GM19438 (cell line): ENCODE results near the gene GNRHR.
"Not testable (repeated sequence)": the region's sequence is repeated elsewhere in the genome, so short reads cannot be mapped to it uniquely, and the experiment has no call there.

Experiments
- ATAC-seq: cut with Tn5 transposase; IDR thresholded peaks from one replicate; pipeline ENCODE4 v1.9.1; 2021; ENCODE audit warnings: low read depth; ENCODE audit not compliant: unreplicated experiment

The GNRHR gene

DNA sequence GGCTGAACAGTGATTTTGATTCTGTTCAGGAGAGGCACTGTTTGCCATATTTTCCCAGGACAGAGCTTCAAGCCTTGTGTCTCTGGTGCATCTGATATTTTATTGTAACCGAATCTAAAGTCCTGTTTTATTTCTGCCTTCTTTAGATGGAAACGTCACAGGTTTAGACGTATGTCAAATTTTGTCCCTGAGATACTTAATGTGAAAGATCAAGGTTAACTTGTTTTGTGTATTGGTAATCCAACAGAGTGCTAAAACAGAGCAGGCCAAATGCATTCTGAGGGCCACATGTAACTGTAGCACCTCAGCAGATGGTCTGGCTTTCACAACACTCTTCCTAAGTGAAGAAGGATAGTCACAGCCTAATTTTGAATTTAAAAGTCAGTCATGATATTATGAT, at the start of gene GNRHR:
Gene GNRHR (minus strand): TSS at position 101 of the 400 bp plus-strand sequence. CDS start 53 bp downstream, at position 48.
- no peak for ATAC-seq

DNA sequence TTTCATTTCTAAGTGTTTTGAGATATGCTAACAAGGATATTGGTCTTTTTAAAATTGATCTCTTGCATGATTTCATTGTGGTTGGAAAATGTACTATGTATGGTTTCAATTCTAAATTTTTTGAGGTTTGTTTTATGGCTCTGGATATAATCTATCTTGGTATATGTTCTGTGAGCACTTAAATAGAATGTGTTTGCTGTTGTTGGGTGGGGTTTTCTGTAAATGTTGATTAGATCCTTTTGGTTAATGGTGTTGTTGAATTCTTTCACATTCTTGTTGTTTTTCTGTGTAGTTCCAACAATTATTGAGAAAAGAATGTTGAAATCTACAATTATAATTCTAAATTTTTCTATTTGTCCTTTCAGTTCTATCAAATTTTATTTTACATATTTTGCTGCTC, 42.6 kb upstream of the GNRHR start:
- no peak for ATAC-seq

DNA sequence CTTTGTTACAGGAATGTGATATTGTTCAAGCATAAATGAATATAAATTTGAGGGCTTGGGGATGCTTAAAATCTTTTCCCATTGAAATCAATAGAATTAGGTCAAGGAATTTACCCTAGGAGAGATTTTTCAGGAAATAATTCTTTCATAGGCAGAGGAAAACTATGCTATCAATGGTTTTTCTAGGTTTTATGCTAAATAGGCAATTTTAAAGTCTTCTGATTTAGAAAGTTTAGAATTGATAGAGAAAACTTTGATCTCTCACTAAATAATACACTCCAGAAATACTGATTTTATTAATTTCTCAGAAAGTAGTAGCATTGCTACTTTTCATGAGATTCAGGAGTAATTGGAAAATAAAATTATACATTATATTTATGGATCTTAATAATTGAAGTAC, 36.5 kb upstream of the GNRHR start:
- no peak for ATAC-seq

GRCh38 chr4:67787311-67787710, 33.1 kb upstream of the GNRHR start:
- no peak for ATAC-seq

GRCh38 chr4:67785528-67785927, 31.3 kb upstream of the GNRHR start:
- ATAC-seq, result no peak

- no peak for ATAC-seq
These were observed 25.4 kb upstream of the GNRHR start for GRCh38 chr4:67779631-67780030.

GRCh38 chr4:67776746-67777145, 22.6 kb upstream of the GNRHR start:
- no peak for ATAC-seq

DNA sequence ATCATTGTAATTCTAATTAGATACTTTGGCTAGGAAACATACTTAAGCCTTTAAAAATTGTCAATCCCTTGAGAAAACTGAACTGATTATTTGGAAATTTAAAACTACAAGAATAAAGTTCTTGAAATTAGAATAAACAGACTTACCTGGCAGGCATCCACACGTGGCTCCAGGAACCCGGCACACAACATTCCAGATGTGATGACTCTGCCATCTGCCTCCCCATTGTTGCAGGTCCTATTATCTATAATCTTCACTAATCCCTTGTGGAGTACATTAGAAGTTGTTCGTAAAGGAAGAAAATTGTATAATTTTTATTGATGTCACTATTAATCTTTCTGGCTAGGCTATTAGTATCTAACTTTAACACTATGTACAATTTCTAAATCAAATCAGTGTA, 16.2 kb upstream of the GNRHR start:
- no peak for ATAC-seq

- ATAC-seq, result no peak
These were observed 11.7 kb upstream of the GNRHR start for GRCh38 chr4:67765928-67766327.

DNA sequence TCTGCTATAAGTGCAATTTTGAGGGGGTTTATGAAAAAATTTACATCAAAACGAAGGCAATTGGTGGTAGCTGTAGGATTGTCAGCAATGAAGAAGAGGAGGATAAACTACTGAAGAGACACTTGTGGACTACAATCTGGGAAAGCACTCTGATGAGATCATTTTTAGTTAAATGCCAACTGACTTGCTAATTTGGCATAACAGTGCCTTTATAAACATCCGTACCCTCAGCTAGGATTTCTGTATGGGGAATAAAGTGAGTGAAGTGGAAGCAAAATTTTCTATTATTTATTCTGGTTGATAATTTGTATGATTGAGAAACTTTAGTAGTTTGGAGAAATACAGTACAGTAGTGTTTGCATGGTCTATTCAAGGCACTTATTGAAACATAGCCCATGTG, 11.2 kb upstream of the GNRHR start:
- no peak for ATAC-seq

GRCh38 chr4:67764183-67764582, 10.0 kb upstream of the GNRHR start:
- ATAC-seq, result no peak

DNA sequence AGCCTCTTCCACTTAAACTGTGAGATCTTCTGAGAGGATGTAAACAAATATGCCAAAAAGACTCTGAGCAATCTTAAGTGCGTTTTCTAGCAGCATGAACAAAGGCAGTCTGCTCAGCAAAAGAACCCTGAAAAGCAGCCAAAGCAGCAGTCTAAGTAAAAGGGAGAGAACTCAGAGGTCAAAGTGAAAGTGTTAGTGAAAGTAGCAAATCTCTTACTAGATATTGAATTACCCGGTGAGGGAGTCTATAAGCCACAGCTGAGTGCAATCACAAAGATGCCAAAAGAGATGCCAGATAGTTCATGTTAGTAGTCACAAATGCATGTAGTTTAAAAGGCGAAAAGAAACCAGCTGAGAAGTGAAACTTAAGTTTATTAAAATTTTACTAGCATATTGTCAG, 7.9 kb upstream of the GNRHR start:
- ATAC-seq, result peak; percentile 99

GRCh38 chr4:67756991-67757390, 2.8 kb upstream of the GNRHR start:
- ATAC-seq, result not testable (repeated sequence)

DNA sequence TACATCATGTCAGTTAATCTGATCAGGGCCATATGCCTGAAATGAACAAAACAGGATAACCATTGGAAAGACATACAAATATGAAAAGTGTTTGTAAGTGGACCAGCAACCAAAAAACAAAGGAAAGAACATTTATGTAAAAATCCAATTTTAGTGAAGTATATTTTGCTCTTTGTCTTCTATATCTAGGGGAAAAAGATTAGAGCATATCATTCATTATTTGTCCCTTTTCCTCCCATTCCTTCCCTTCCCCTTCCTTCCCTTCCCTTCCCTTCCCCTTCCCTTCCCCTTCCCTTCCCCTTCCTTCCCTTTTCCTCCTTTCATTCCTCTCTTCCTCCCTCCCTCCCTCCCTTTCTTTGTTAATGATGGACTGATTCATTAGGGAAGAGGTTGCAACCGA, 1.8 kb upstream of the GNRHR start:
- ATAC-seq, result no peak

- ATAC-seq, result no peak
These were observed 2.9 kb downstream of the GNRHR start for GRCh38 chr4:67751260-67751659.

- ATAC-seq, result no peak
These were observed 3.5 kb downstream of the GNRHR start for GRCh38 chr4:67750691-67751090.

- ATAC-seq, result no peak
These were observed 4.9 kb downstream of the GNRHR start for GRCh38 chr4:67749286-67749685.

DNA sequence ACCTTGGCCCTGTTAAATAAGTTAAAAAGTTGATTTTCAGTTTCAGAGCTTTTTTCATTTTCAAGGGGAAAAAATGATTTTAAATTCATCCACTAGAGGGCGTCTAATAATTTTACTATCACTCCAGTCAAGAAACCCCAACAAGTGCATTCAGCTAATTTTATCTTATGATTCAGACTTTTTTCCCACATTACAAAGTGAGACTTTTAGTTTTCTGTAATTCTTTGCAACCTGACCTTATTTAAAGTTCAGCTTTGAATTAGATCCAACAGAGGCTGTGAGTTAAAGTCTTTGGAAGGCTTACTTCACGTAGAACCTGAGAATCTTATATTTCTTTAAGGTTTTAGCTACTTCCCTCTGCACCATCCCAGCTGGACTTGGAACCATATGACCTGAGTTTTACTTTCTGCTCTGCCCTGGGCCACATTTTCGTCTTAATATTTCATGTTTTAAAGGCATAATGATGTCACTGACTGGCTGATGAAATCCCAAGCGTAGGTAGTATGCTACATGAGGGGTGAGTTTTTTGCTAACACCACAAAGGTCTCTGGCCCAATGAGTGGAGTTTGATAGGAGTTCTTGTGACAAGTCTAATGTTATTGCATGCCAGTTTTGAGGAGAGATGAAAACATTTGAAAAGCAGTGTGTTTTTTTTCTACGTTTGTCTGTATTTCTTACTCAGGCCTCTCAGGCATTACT, 7.2 kb downstream of the GNRHR start:
- no peak for ATAC-seq

- ATAC-seq, result no peak
These were observed 9.5 kb downstream of the GNRHR start for GRCh38 chr4:67744561-67745283.

DNA sequence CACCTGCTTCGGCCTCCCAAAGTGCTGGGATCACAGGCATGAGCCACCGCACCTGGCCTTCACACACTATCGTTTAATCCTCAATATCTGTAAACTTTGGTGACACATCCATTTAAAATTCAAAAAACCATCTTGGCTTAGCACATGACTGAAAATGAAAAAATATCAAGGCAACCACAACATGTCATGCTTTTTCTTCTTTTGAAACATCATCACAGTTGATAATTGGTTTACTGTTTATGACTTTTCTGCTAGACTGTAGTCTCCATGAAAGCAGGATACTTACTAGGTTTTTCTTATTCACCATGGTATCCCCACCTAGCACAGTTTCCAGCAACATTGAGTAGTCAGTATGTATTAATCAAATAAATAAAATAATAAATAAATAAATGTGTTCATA, 11.0 kb downstream of the GNRHR start:
- ATAC-seq, result no peak

- ATAC-seq, result no peak
These were observed 17.9 kb downstream of the GNRHR start for GRCh38 chr4:67736262-67736661.

DNA sequence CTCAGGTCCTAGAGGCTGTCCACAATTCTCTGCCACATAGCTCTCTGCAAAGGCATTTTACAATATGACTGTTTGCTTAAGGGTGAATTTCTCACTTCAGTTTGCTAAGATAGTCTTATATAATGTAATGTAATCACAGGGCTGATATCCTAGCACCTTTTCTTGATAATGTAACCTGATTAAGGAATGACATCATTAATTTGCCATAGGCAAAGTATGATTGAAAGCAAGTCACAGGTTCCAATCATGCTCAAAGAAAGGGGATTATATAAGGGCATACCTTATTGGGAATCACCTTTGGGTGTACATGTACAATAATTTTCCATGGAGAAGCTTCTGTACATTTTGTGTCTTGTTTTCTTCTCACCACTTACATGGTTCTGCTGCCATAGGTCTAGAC, 18.9 kb downstream of the GNRHR start:
- no peak for ATAC-seq
